DOHH2 (cell line): ENCODE measurements around the gene AP3B2.

Source experiments
- CTCF ChIP-seq: fragments of 200-600 bp; sonication (generic); IDR thresholded peaks from one replicate; pipeline ENCODE4 v1.5.1; 2014; ENCODE audit warnings: antibody characterized with exemption, mild to moderate bottlenecking, low read depth, low read length; ENCODE audit not compliant: poor library complexity, severe bottlenecking
- EZH2phosphoT487 ChIP-seq: fragments of 200-600 bp; sonication (generic); IDR thresholded peaks from 2 replicates; pipeline ENCODE4 v1.6.1; 2017; ENCODE audit warnings: borderline replicate concordance, mild to moderate bottlenecking, antibody characterized with exemption, low read length, moderate library complexity, mixed read lengths

- no peak for TF ChIP-seq CTCF
- TF ChIP-seq EZH2phosphoT487, result no peak
Observed at GRCh38 chr15:82647835-82648256, 61.8 kb downstream of the AP3B2 start.
